DMS153 treated with DMSO at 0.1 percent for 48 hours (cell line): ENCODE results near the gene SMIM9.

ENCODE experiments used
- DNase-seq: peaks from one replicate; lab custom pipeline; 2025; ENCODE audit not compliant: unreplicated experiment; lab: John Stamatoyannopoulos, UW

The SMIM9 gene

DNA sequence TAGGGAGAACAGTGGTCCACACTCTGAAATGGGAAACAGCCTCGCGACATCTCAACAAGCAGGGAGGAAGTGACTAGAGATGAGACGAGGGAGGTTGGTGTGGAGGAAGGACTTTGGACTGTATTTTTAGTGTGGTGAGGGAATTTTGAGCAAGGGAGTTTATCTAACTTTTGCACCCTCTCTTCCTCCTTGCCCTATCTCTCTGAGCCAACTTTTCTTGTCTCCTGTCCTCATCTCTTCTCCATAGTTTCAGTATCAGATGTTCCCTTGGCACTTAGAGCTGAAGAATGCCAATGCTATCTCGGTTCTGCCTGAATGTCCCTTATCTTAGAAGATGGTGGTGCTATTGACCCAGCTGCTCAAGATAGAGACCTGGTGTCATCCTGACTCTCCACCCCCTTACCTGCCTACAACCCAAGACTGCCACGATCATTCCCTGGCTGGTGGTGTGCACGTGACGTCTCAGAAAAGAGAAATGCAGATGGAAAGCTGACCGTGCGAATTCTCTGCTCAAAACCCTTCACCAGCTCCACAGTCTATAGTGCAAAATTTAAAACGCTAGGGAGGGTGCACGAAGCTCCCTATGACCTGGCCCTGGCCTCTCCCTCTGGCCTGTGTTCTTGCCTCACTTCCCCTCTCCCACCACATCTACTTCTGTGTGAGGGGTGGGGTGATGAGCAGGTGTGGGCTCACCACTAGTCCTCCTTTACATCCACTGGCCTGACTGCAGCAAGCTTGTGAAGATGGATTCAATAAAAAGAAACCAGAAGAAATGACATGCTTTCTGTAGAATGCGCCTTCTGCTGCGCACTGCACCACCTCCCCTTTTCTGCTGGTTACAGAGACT lies 50.1 kb downstream of the SMIM9 start:
- DNase-seq: no peak

DNA sequence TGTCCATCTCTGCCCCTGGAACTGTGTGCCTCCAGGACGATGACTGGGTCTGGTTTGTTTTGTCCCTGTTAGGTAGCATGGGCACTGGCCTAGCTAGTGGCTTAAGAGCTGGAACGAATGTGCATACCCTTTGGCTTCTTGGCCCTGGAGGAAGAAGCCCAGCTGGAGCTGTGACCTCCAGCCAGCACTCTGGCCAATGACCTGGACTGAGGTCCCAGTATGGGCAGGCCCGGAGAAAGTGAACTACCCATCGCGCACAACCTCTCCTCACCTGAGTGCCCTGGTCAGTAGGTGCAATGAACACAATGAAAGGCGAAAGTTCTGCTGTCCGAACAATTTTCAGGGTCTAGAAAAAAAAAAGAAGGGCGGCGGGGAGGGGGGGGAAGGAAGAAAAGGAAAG lies 53.5 kb downstream of the SMIM9 start:
- no peak for DNase-seq

DNA sequence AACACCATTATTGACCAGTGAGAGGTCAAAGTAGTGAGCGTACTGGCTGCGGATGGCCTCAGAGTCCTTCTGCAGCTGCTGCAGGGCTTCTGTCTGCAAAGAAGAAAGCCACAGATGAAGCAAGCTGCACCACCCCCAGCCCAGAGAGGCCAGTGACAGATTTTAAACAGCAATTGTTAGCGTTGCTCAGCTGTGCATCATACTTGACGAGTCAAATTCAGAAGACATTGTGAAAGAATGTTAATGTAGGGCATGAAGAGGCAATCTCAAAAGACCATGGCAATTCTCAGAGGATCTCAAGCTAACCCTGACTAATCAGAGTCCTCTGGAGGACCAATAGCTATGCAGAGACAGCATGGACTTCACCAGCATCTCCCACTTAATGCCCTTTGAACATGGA lies 55.2 kb downstream of the SMIM9 start:
- DNase-seq: no peak

DNA sequence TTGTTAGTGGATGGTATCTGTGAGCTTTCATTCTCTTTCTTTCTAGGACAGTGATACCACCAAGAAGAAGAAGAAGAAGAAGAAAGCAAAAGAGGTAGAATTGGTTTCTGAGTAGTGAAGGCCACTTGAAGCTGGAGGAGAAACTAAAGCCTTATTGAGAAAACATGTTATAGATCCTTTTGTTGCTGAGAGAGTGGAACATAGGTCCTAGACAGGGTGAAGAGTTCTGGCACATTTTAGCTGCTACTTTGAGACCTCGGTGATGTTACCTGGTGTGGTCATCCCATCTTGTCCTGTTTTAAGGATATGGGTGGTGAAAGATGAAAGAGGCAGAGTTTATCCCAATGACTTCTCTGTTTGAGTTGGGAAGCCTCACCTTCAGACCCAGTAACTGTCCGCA lies 57.7 kb downstream of the SMIM9 start:
- DNase-seq: no peak

DNA sequence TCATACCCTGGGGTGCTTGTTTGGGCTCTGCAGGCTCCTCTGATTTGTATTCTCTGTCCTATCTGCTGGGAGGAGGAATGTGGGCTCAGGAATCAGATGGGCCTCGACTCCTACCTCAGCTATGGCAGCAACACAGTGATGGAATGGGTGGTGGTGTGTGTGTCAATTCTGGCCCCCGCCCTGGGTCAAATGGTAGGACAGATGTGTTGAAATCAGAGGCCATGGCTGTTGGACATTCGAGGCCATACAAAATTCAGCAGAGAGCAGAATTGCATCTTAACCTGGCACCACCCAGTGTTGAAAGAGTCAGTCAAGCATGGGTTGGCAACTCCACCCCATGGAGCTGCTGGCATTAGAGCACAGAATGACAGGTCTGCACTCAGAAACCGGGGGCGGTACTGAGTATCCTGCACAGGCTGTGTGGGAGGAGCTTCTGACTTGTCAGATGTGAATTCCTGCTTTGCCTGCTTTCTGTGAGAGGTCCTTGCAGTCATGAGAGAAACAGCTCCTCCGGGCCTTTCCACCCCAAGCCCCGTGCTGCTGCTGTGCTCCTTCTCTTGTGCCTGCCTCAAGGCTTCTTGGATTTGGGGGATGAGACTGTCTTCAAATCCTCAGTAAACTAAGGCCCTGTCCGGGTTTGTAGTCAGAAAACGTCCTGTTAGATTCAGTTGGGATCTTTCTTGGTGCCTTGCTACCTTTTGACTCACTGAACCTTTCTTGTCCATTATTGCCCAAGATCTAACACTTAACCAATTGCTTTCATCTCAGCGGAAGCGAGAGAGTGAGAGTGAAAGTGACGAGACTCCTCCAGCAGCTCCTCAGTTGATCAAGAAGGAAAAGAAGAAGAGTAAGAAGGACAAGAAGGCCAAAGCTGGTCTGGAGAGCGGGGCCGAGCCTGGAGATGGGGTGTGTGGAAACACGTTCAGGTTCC lies 58.8 kb downstream of the SMIM9 start:
- DNase-seq: no peak

DNA sequence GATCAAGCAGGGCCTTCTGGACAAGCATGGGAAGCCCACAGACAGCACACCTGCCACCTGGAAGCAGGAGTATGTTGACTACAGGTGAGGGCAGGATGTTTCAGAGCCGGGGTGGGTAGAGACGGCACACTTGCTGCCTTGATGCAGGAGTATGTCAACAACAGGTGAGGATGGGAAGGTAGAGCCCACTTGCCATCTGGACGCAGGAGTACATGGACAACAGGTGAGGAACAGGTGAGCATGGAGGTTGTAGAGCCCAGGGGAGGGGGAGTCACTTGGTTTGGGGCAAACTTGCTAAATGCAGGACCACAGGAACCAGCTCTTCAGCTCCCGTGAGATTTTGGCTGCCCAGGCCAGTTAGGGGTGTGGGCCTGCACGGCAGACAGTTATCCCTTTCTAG lies 59.8 kb downstream of the SMIM9 start:
- DNase-seq: no peak
